HepG2 (cell line): ENCODE results near the gene FAM83E. TPM values are rescaled to one million over a fixed set of nuclear protein-coding genes. Genes with fewer than 3 reads are reported as not detected.

Experiments used
- CENPBD1 ChIP-seq: sonication (generic); formaldehyde crosslinking; IDR thresholded peaks from 2 replicates; pipeline ENCODE4 v1.8.0; 2022; ENCODE audit warnings: missing genetic modification reagents, low read depth, mild to moderate bottlenecking, borderline replicate concordance
- CREB1 ChIP-seq, 2 experiments: fragments of 450-650 bp in 1 of 2; IDR thresholded peaks; 2 replicates each; pipeline ENCODE4 v1.6.1; 2016 to 2017; ENCODE audit warnings: control low read depth in 1 of 2, mild to moderate bottlenecking in 1 of 2, missing compliant biosample characterization in 1 of 2, missing genetic modification characterization in 1 of 2
- CREM ChIP-seq, 2 experiments: sonication (generic) in 1 of 2; formaldehyde crosslinking in 1 of 2; IDR thresholded peaks; 2 replicates each; pipeline versions ENCODE4 v1.4.0 to v1.6.1; 2016 to 2020; ENCODE audit warnings: antibody characterized with exemption in 1 of 2, mild to moderate bottlenecking in 1 of 2, missing genetic modification reagents in 1 of 2
- ELF1 ChIP-seq: sonication (generic); formaldehyde crosslinking; IDR thresholded peaks from 2 replicates; pipeline ENCODE4 v1.4.0; 2020; ENCODE audit warnings: missing genetic modification reagents
- GABPA ChIP-seq, 2 experiments: IDR thresholded peaks; 2 replicates each; pipeline ENCODE4 v1.6.1; 2011 to 2016; ENCODE audit warnings: low read depth in 2 of 2, low read length in 1 of 2, missing biosample characterization in 1 of 2, missing genetic modification characterization in 1 of 2
- GABPB1 ChIP-seq: IDR thresholded peaks from 2 replicates; pipeline ENCODE4 v1.6.1; 2016; ENCODE audit warnings: mild to moderate bottlenecking, missing genetic modification reagents, moderate library complexity, missing compliant biosample characterization
- HCFC1 ChIP-seq: fragments of 150-350 bp; IDR thresholded peaks from 2 replicates; pipeline ENCODE4 v1.6.1; 2014; ENCODE audit warnings: low read depth, low read length
- HMG20B ChIP-seq: conservative IDR thresholded peaks from 2 replicates; pipeline ENCODE4 v1.6.1; 2016; ENCODE audit warnings: missing genetic modification reagents, missing compliant biosample characterization
- IKZF5 ChIP-seq: IDR thresholded peaks from 2 replicates; pipeline ENCODE4 v1.6.1; 2018; ENCODE audit warnings: missing genetic modification reagents, mild to moderate bottlenecking, missing compliant biosample characterization
- IRF2 ChIP-seq: IDR thresholded peaks from 2 replicates; pipeline ENCODE4 v1.6.1; 2018; ENCODE audit warnings: missing genetic modification reagents, missing compliant biosample characterization
- PAX8 ChIP-seq: sonication (generic); formaldehyde crosslinking; IDR thresholded peaks from 2 replicates; pipeline ENCODE4 v1.8.0; 2022; ENCODE audit warnings: mild to moderate bottlenecking, missing genetic modification reagents, borderline replicate concordance
- PRDM10 ChIP-seq: sonication (generic); formaldehyde crosslinking; IDR thresholded peaks from 2 replicates; pipeline ENCODE4 v1.4.0; 2020; ENCODE audit warnings: low read depth, missing genetic modification reagents
- RAD51 ChIP-seq: fragments of 450-650 bp; IDR thresholded peaks from 2 replicates; pipeline ENCODE4 v1.6.1; 2016; ENCODE audit warnings: borderline replicate concordance
- SMYD3 ChIP-seq: sonication (generic); formaldehyde crosslinking; IDR thresholded peaks from 2 replicates; pipeline ENCODE4 v1.8.1; 2023; ENCODE audit warnings: mild to moderate bottlenecking, missing genetic modification reagents
- TBL1XR1 ChIP-seq: fragments of 150-350 bp; IDR thresholded peaks from 2 replicates; pipeline ENCODE4 v1.6.1; 2014; ENCODE audit warnings: borderline replicate concordance, low read length; ENCODE audit not compliant: partially characterized antibody
- ZNF143 ChIP-seq: sonication (generic); formaldehyde crosslinking; IDR thresholded peaks from 2 replicates; pipeline ENCODE4 v1.4.0; 2020; ENCODE audit warnings: missing genetic modification reagents
- ZNF552 ChIP-seq: sonication (generic); formaldehyde crosslinking; IDR thresholded peaks from 2 replicates; pipeline ENCODE4 v1.9.0; 2022; ENCODE audit warnings: missing genetic modification reagents, mild to moderate bottlenecking, borderline replicate concordance
- ZNF574 ChIP-seq: sonication (generic); formaldehyde crosslinking; IDR thresholded peaks from 2 replicates; pipeline ENCODE4 v1.4.0; 2020; ENCODE audit warnings: missing genetic modification reagents
- ZNF597 ChIP-seq: sonication (generic); formaldehyde crosslinking; IDR thresholded peaks from 2 replicates; pipeline ENCODE4 v1.5.0; 2020; ENCODE audit warnings: missing genetic modification reagents
- polyA plus RNA-seq, 8 experiments: library from polyadenylated mRNA; depleted of rRNA in 3 of 8; stranded (reverse) in 7 of 8; unstranded in 1 of 8; fragments of >200 nt; fragmentation: Illumina TruSeq in 4 of 8; extraction: Trizol in 4 of 8; gene quantifications; 2 replicates each; pipeline versions ENCODE4 v1.2.1 to v1.2.3, GENCODE V29; 2011 to 2016; ENCODE audit warnings: low read depth in 4 of 8, missing spikeins in 1 of 8, mixed read lengths in 1 of 8; ENCODE audit not compliant: insufficient read depth in 1 of 8
- total RNA-seq, 5 experiments: library from RNA; depleted of rRNA; stranded (reverse); fragments of >200 nt; fragmentation: Illumina TruSeq; extraction: Trizol; gene quantifications; 2 replicates each; pipeline ENCODE4 v1.2.3, GENCODE V29; 2016; ENCODE audit warnings: low read depth in 1 of 5

Gene FAM83E
- total and polyA plus RNA-seq, 2 of the 13 experiments (the other 11 are each of a cell fraction or from before 2014, with no cell fraction given): 0.18 to 0.60 TPM

- TF ChIP-seq PRDM10 (CRISPR knock-in tag) (peak; percentile 61; the same call in 1 of the 2 replicates), IRF2 (CRISPR knock-in tag) (0 out of 2 replicates have a peak, but pooled peaks have one; percentile 49), CREM (IDR thresholded peaks at IDR 0.05) (peak; percentile 85), CREM (CRISPR knock-in tag; IDR thresholded peaks at IDR 0.05) (no peak), TBL1XR1 (peak; percentile 64), HMG20B (CRISPR knock-in tag) (no peak), ELF1 (CRISPR knock-in tag) (0 out of 2 replicates have a peak, but pooled peaks have one; percentile 21), IKZF5 (CRISPR knock-in tag) (0 out of 2 replicates have a peak, but pooled peaks have one; percentile 5), ZNF552 (CRISPR knock-in tag) (no peak), RAD51 (no peak), HCFC1 (peak; percentile 98), GABPA (IDR thresholded peaks at IDR 0.05; ENCODE audit: low read depth, low read length) (no peak), GABPA (CRISPR knock-in tag; IDR thresholded peaks at IDR 0.05; ENCODE audit: low read depth) (peak; percentile 61), CENPBD1 (CRISPR knock-in tag) (no peak), PAX8 (CRISPR knock-in tag) (no peak), ZNF574 (CRISPR knock-in tag) (peak; percentile 77), CREB1 (IDR thresholded peaks at IDR 0.05) (no peak), CREB1 (CRISPR knock-in tag; IDR thresholded peaks at IDR 0.05) (peak; percentile 47; the same call in 1 of the 2 replicates), ZNF143 (peak; percentile 99), GABPB1 (peak; percentile 54), SMYD3 (CRISPR knock-in tag) (no peak), ZNF597 (0 out of 2 replicates have a peak, but pooled peaks have one; percentile 38)
Measured at GRCh38 chr19:48644839-48645619, 30.2 kb upstream of the FAM83E start (continued).
